ENCODE data around the gene SENP7.
A peak's percentile ranks its signal among the peaks of the same experiment; 100 is the strongest.

Gene SENP7

GRCh38 chr3:101532783-101533602 lies 20.0 kb upstream of the SENP7 start:
- H3K4me3 ChIP-seq (replicated peaks in 1 of 2; ENCODE audit: low read depth in 2 of 2, low read length in 2 of 2) = no peak overlapping the region
- no peak for TF ChIP-seq CTCF (IDR thresholded peaks at IDR 0.05; ENCODE audit: low read depth, low read length)
- DNase-seq (ENCODE audit: low read depth in 2 of 2) = peak in 1 of 2 donors; percentile 6

- peak in 1 of 2 donors; percentile 7 for DNase-seq (ENCODE audit: low read depth in 2 of 2)
- TF ChIP-seq CTCF (IDR thresholded peaks at IDR 0.05; ENCODE audit: low read depth, low read length) = no peak
- H3K4me3 ChIP-seq (replicated peaks in 1 of 2; ENCODE audit: low read depth in 2 of 2, low read length in 2 of 2) = no peak overlapping the region
These were observed 18.6 kb upstream of the SENP7 start for GRCh38 chr3:101531473-101532086.

GRCh38 chr3:101530686-101531047 lies 17.7 kb upstream of the SENP7 start:
- no peak for DNase-seq (ENCODE audit: low read depth in 2 of 2)
- H3K4me3 ChIP-seq (replicated peaks in 1 of 2; ENCODE audit: low read depth in 2 of 2, low read length in 2 of 2) = no peak overlapping the region
- no peak for TF ChIP-seq CTCF (IDR thresholded peaks at IDR 0.05; ENCODE audit: low read depth, low read length)

GRCh38 chr3:101529816-101530685 lies 17.0 kb upstream of the SENP7 start:
- TF ChIP-seq CTCF (IDR thresholded peaks at IDR 0.05; ENCODE audit: low read depth, low read length) = no peak
- no peak overlapping the region for H3K4me3 ChIP-seq (replicated peaks in 1 of 2; ENCODE audit: low read depth in 2 of 2, low read length in 2 of 2)
- no peak for DNase-seq (ENCODE audit: low read depth in 2 of 2)

- no peak for DNase-seq (ENCODE audit: low read depth in 2 of 2)
- no peak for TF ChIP-seq CTCF (IDR thresholded peaks at IDR 0.05; ENCODE audit: low read depth, low read length)
- H3K4me3 ChIP-seq (replicated peaks in 1 of 2; ENCODE audit: low read depth in 2 of 2, low read length in 2 of 2) = no peak overlapping the region
These were observed 14.9 kb upstream of the SENP7 start for GRCh38 chr3:101527906-101528305.

GRCh38 chr3:101527441-101527840 lies 14.4 kb upstream of the SENP7 start:
- no peak for DNase-seq (ENCODE audit: low read depth in 2 of 2)
- H3K4me3 ChIP-seq (replicated peaks in 1 of 2; ENCODE audit: low read depth in 2 of 2, low read length in 2 of 2) = no peak overlapping the region
- no peak for TF ChIP-seq CTCF (IDR thresholded peaks at IDR 0.05; ENCODE audit: low read depth, low read length)
